T-helper 17 cell (primary cell): ENCODE measurements around the gene MSL3. TPM values are rescaled to one million over a fixed set of nuclear protein-coding genes. Genes with fewer than 3 reads are reported as not detected.
A peak's percentile ranks its signal among the peaks of the same experiment; 100 is the strongest.

Experiments used
- ATAC-seq: fragments of 150-1000 bp; cut with Tn5 transposase; 2 replicates; pipeline ENCODE4 v1.10.0; 2021; ENCODE audit warnings: mild to moderate bottlenecking, moderate library complexity
- DNase-seq, 3 donors: peaks; one replicate each; pipeline versions ENCODE4 v3.0.0 to v3.0.0-alpha.2; 2020 to 2021
- H3K9me3 ChIP-seq: one replicate; pipeline ENCODE4 v1.7.0; 2013; ENCODE audit warnings: low read length, mild to moderate bottlenecking; ENCODE audit not compliant: control insufficient read depth, poor library complexity, severe bottlenecking
- H3K27ac Mint-ChIP-seq: one replicate; pipeline ENCODE4 v1.8.0; 2022; ENCODE audit warnings: mild to moderate bottlenecking, moderate library complexity, mixed read lengths
- H3K27me3 Mint-ChIP-seq: one replicate; pipeline ENCODE4 v1.8.0; 2022; ENCODE audit warnings: mixed read lengths
- H3K36me3 Mint-ChIP-seq: one replicate; pipeline ENCODE4 v1.8.0; 2022; ENCODE audit warnings: low read depth, mixed read lengths
- H3K4me1 Mint-ChIP-seq: one replicate; pipeline ENCODE4 v1.8.0; 2022; ENCODE audit warnings: mild to moderate bottlenecking, mixed read lengths
- H3K4me3 Mint-ChIP-seq: one replicate; pipeline ENCODE4 v1.8.0; 2022; ENCODE audit warnings: mild to moderate bottlenecking, moderate library complexity, mixed read lengths
- total RNA-seq, 4 donors: library from RNA in 2 of 4; stranded (reverse) in 2 of 4; gene quantifications; one replicate each; pipeline ENCODE4 v1.2.3 and lab custom pipeline; 2022 to 2026

MSL3 gene
- total RNA-seq, 2 donors from 2014 or later, result 86.2 to 86.3 TPM

- peak overlapping the region; percentile 25 for H3K4me3 Mint-ChIP-seq
- ATAC-seq, result peak; percentile 38
- H3K4me1 Mint-ChIP-seq, result peaks cover 36% of the 10 kb centered on the region
- H3K36me3 Mint-ChIP-seq, result peaks cover 7% of the 10 kb centered on the region
- H3K27me3 Mint-ChIP-seq, result no peaks in the 10 kb centered on the region
- H3K9me3 ChIP-seq, result no peaks in the 10 kb centered on the region
- peak overlapping the region; percentile 95 for H3K27ac Mint-ChIP-seq
- no peak for DNase-seq
Observed at GRCh38 chrX:11766487-11766886, 8.4 kb downstream of the MSL3 start.

- ATAC-seq, result no peak
- no peaks in the 10 kb centered on the region for H3K9me3 ChIP-seq
- Mint-ChIP-seq H3K36me3 (peaks cover 7% of the 10 kb centered on the region), H3K27ac (peak overlapping the region; percentile 60), H3K4me1 (peaks cover 33% of the 10 kb centered on the region), H3K4me3 (no peak overlapping the region), H3K27me3 (no peaks in the 10 kb centered on the region)
- DNase-seq, result no peak
Observed at GRCh38 chrX:11768039-11768438, 10.0 kb downstream of the MSL3 start.

DNA sequence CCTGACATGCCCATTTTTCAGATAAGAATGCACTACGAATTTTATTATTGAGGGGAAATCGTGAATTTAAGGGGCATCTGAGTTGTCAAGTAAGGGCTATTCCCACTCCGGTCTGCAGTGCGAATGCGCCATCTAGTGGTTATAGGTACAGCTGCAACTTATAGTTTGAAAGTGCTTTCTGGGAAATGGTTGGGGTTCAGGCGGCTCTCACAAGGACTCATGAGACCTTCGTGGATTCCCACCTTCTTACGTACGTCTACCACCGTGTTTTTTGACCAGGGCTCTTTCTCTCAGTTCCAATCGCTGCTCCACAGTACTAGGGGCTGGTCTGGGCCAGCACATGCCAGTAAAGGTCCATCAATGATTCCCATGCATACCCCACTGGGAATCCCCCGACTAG, 12.3 kb downstream of the MSL3 start:
- DNase-seq (peak in 1 of 3 donors; percentile 16), ATAC-seq (peak; percentile 74)
- Mint-ChIP-seq H3K4me3 (no peak overlapping the region), H3K36me3 (no peaks in the 10 kb centered on the region), H3K27me3 (no peaks in the 10 kb centered on the region), H3K4me1 (peaks cover 15% of the 10 kb centered on the region), H3K27ac (no peak overlapping the region)
- H3K9me3 ChIP-seq, result no peaks in the 10 kb centered on the region

- H3K4me3 Mint-ChIP-seq, result no peak overlapping the region
- H3K27ac Mint-ChIP-seq, result peak overlapping the region; percentile 56
- H3K4me1 Mint-ChIP-seq, result peaks cover 2% of the 10 kb centered on the region
- H3K36me3 Mint-ChIP-seq, result peaks cover 3% of the 10 kb centered on the region
- H3K27me3 Mint-ChIP-seq, result no peaks in the 10 kb centered on the region
- H3K9me3 ChIP-seq, result no peaks in the 10 kb centered on the region
- no peak for DNase-seq
- no peak for ATAC-seq
Observed at GRCh38 chrX:11778230-11778629, 20.2 kb downstream of the MSL3 start.

- peaks cover 2% of the 10 kb centered on the region for H3K4me1 Mint-ChIP-seq
- no peak overlapping the region for H3K27ac Mint-ChIP-seq
- H3K9me3 ChIP-seq, result no peaks in the 10 kb centered on the region
- no peak overlapping the region for H3K4me3 Mint-ChIP-seq
- H3K36me3 Mint-ChIP-seq, result peaks cover 3% of the 10 kb centered on the region
- H3K27me3 Mint-ChIP-seq, result no peaks in the 10 kb centered on the region
- ATAC-seq (no peak), DNase-seq (no peak)
Observed at GRCh38 chrX:11781133-11781532, 23.1 kb downstream of the MSL3 start.

GRCh38 chrX:11781734-11782370, 23.8 kb downstream of the MSL3 start:
- ATAC-seq (no peak), DNase-seq (no peak)
- no peak overlapping the region for H3K4me3 Mint-ChIP-seq
- H3K4me1 Mint-ChIP-seq, result peaks cover 3% of the 10 kb centered on the region
- H3K9me3 ChIP-seq, result no peaks in the 10 kb centered on the region
- H3K27ac Mint-ChIP-seq, result no peak overlapping the region
- no peaks in the 10 kb centered on the region for H3K27me3 Mint-ChIP-seq
- peaks cover 3% of the 10 kb centered on the region for H3K36me3 Mint-ChIP-seq

GRCh38 chrX:11784543-11784942, 26.5 kb downstream of the MSL3 start:
- ATAC-seq (no peak), DNase-seq (no peak)
- Mint-ChIP-seq H3K36me3 (peaks cover 2% of the 10 kb centered on the region), H3K27me3 (no peaks in the 10 kb centered on the region), H3K4me3 (no peak overlapping the region), H3K4me1 (peaks cover 4% of the 10 kb centered on the region), H3K27ac (no peak overlapping the region)
- no peaks in the 10 kb centered on the region for H3K9me3 ChIP-seq

GRCh38 chrX:11786862-11787261, 28.8 kb downstream of the MSL3 start:
- DNase-seq (no peak), ATAC-seq (no peak)
- H3K4me3 Mint-ChIP-seq, result no peak overlapping the region
- no peaks in the 10 kb centered on the region for H3K36me3 Mint-ChIP-seq
- no peak overlapping the region for H3K27ac Mint-ChIP-seq
- H3K27me3 Mint-ChIP-seq, result no peaks in the 10 kb centered on the region
- no peaks in the 10 kb centered on the region for H3K9me3 ChIP-seq
- H3K4me1 Mint-ChIP-seq, result peaks cover 4% of the 10 kb centered on the region

DNA sequence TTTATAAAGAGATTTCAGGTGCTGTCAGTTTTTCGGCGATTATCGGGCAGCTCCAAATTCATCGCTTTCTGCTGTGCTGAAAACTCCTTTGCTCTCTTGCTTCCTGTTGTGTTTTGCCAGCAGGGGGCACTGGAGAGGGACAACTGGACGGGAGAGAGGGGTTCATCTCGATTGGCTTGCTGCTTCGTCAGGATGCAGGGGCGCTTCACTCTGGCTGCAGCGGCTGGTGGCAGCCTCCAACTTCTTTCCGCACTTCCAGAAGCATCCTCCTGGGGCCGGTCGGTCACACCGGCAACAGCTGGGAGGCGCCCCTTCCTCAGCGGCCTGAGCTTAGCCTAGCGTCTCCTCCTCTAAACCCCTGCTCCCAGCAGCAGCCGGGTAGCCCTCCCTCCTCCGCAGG, 29.5 kb downstream of the MSL3 start:
- peak overlapping the region; percentile 59 for H3K4me3 Mint-ChIP-seq
- H3K4me1 Mint-ChIP-seq, result peaks cover 4% of the 10 kb centered on the region
- H3K36me3 Mint-ChIP-seq, result no peaks in the 10 kb centered on the region
- H3K27ac Mint-ChIP-seq, result no peak overlapping the region
- ATAC-seq, result peak; percentile 78
- no peaks in the 10 kb centered on the region for H3K27me3 Mint-ChIP-seq
- peak; percentile 40 to 51 (median 43) for DNase-seq
- H3K9me3 ChIP-seq, result no peaks in the 10 kb centered on the region

DNA sequence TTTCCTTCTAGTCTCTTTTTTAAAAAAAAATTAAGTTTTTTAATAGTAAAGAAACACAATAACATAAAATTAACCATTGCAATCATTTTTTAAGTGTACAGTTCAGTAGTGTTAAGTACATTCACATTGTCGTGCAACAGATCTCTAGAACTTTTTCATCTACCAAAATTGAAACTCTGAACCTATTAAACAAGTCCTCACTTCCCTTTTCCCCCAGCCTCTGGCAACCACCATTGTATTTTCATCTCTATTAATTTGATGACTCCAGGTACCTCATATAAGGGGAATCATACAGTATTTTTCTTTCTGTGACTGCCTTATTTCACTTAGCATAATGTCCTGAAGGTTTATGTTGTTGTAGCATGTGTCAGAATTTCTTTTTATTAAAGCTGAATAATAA, 31.8 kb downstream of the MSL3 start:
- no peak for ATAC-seq
- no peaks in the 10 kb centered on the region for H3K36me3 Mint-ChIP-seq
- no peaks in the 10 kb centered on the region for H3K27me3 Mint-ChIP-seq
- no peaks in the 10 kb centered on the region for H3K9me3 ChIP-seq
- H3K4me1 Mint-ChIP-seq, result peaks cover 7% of the 10 kb centered on the region
- DNase-seq, result no peak
- no peak overlapping the region for H3K4me3 Mint-ChIP-seq
- H3K27ac Mint-ChIP-seq, result no peak overlapping the region

DNA sequence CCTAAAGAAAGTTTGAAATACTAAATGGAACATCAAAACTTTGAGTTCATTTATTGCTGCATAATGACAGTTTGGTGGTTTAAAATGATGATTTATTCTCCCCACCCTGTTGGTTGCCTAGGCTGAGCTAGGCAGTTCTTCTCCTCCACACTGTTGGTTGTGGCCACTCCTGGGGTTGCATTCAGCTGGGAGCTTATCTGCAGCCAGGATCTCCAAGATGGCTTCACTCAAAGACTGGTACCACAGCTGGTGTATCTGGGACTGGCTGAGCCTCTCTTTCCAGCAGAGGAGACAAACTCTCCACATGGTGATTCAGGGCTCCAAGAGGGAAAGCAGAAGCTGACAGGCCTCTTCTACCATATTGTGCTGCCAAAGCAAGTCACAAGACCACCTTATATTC, 33.1 kb downstream of the MSL3 start:
- no peak overlapping the region for H3K27ac Mint-ChIP-seq
- no peak for ATAC-seq

DNA sequence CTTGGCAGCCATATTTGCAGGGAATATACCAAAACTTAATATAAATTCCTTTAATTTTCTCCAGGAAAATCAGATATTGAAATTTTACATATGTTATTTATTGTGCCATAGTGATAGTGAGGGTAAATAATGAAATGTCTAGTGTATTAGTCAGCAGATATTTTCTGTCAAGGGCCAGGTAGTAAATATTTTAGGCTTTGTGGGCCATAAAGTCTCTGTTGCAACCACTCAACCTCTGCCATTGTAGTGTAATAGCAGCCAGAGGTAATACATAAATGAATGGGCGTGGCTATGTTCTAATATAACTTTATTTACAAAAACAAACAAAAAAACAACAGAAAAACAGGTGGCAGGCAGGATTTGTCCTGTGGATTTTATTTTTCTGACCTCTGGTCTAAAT, 33.5 kb downstream of the MSL3 start:
- Mint-ChIP-seq H3K4me1 (peaks cover 7% of the 10 kb centered on the region), H3K27ac (no peak overlapping the region), H3K27me3 (no peaks in the 10 kb centered on the region), H3K36me3 (no peaks in the 10 kb centered on the region), H3K4me3 (no peak overlapping the region)
- no peak for ATAC-seq
- no peaks in the 10 kb centered on the region for H3K9me3 ChIP-seq
- no peak for DNase-seq

More for the DNA sequence above, 33.1 kb downstream of the MSL3 start:
- Mint-ChIP-seq H3K4me3 (no peak overlapping the region), H3K4me1 (peaks cover 7% of the 10 kb centered on the region), H3K27me3 (no peaks in the 10 kb centered on the region), H3K36me3 (no peaks in the 10 kb centered on the region)
- H3K9me3 ChIP-seq, result no peaks in the 10 kb centered on the region
- no peak for DNase-seq

- H3K4me3 Mint-ChIP-seq, result no peak overlapping the region
- peaks cover 5% of the 10 kb centered on the region for H3K4me1 Mint-ChIP-seq
- no peaks in the 10 kb centered on the region for H3K36me3 Mint-ChIP-seq
- no peaks in the 10 kb centered on the region for H3K27me3 Mint-ChIP-seq
- ATAC-seq (peak; percentile 74), DNase-seq (no peak)
- H3K9me3 ChIP-seq, result no peaks in the 10 kb centered on the region
- H3K27ac Mint-ChIP-seq, result peak overlapping the region; percentile 21
Observed at GRCh38 chrX:11792461-11793421, 34.7 kb downstream of the MSL3 start.
